ENCODE results near the gene KLK2. TPM values are rescaled to one million over a fixed set of nuclear protein-coding genes. Genes with fewer than 3 reads are reported as not detected.

The KLK2 gene
- polyA plus RNA-seq, 3 donors, result not detected

- H3K4me3 Mint-ChIP-seq, result no peak overlapping the region
- H3K9me3 Mint-ChIP-seq, result peaks cover 2 to 12% (median 7%) of the 10 kb centered on the region in 7 donors
- no peak overlapping the region for H3K27ac Mint-ChIP-seq
- H3K27ac ChIP-seq (ENCODE audit: low read depth in 1 of 2, low read length in 2 of 2), result no peak overlapping the region
- no peak for DNase-seq
- no peaks in the 10 kb centered on the region for H3K36me3 ChIP-seq (replicated peaks in 1 of 2; ENCODE audit: control insufficient read depth in 1 of 2, insufficient read depth in 2 of 2, low read length in 2 of 2)
- H3K36me3 Mint-ChIP-seq, result no peaks in the 10 kb centered on the region
- no peak overlapping the region for H3K4me3 ChIP-seq (replicated peaks in 1 of 3; ENCODE audit: low read depth in 2 of 3, low read length in 3 of 3)
- H3K4me2 ChIP-seq (replicated peaks; ENCODE audit: extremely low read depth, low read length, poor library complexity, severe bottlenecking), result no peak overlapping the region
- H2AFZ ChIP-seq (ENCODE audit: insufficient read depth, low read depth, low read length, poor library complexity, severe bottlenecking), result no peak overlapping the region
- H3K79me2 ChIP-seq (ENCODE audit: insufficient read depth, low read length), result no peaks in the 10 kb centered on the region
- peaks cover 0 to 7% of the 10 kb centered on the region in 2 donors for H3K4me1 ChIP-seq (ENCODE audit: control insufficient read depth in 1 of 2, insufficient read depth in 2 of 2, low read length in 2 of 2)
- WGBS (ENCODE audit: insufficient coverage), result 32% methylated on average over 3 of the region's 5 CpGs
- peaks cover 5 to 35% (median 9%) of the 10 kb centered on the region in 3 donors for H3K27me3 Mint-ChIP-seq (ENCODE audit: low read depth in 3 of 3)
- no peaks in the 10 kb centered on the region for H4K20me1 ChIP-seq (ENCODE audit: insufficient read depth, low read length)
- no peak overlapping the region for H3K9ac ChIP-seq (ENCODE audit: insufficient read depth, low read length, poor library complexity, severe bottlenecking)
- H3K9me3 ChIP-seq (replicated peaks in 1 of 2; ENCODE audit: control insufficient read depth in 1 of 2, insufficient read depth in 1 of 2, low read length in 2 of 2), result peaks cover 0 to 7% of the 10 kb centered on the region in 2 donors
- peaks cover 6 to 36% of the 10 kb centered on the region in 2 donors for H3K27me3 ChIP-seq (ENCODE audit: control insufficient read depth in 2 of 2, insufficient read depth in 2 of 2, low read length in 2 of 2)
- peak; percentile 36 for TF ChIP-seq CTCF (IDR thresholded peaks at IDR 0.05)
- intact Hi-C loops (cut with micrococcal nuclease), result no loop called here
- H3K4me1 Mint-ChIP-seq, result peaks cover 5% of the 10 kb centered on the region
These were observed 33.0 kb downstream of the KLK2 start for GRCh38 chr19:50906217-50906616.

- Mint-ChIP-seq H3K4me3 (peak overlapping the region in 1 of 2 donors; percentile 26), H3K36me3 (no peaks in the 10 kb centered on the region), H3K27me3 (ENCODE audit: low read depth in 3 of 3) (peaks cover 5 to 33% (median 9%) of the 10 kb centered on the region in 3 donors), H3K27ac (no peak overlapping the region), H3K9me3 (peaks cover 2 to 12% (median 8%) of the 10 kb centered on the region in 7 donors), H3K4me1 (peaks cover 5% of the 10 kb centered on the region)
- peaks cover 0 to 7% of the 10 kb centered on the region in 2 donors for H3K4me1 ChIP-seq (ENCODE audit: control insufficient read depth in 1 of 2, insufficient read depth in 2 of 2, low read length in 2 of 2)
- no peaks in the 10 kb centered on the region for H3K36me3 ChIP-seq (replicated peaks in 1 of 2; ENCODE audit: control insufficient read depth in 1 of 2, insufficient read depth in 2 of 2, low read length in 2 of 2)
- no peak overlapping the region for H3K4me2 ChIP-seq (replicated peaks; ENCODE audit: extremely low read depth, low read length, poor library complexity, severe bottlenecking)
- H3K79me2 ChIP-seq (ENCODE audit: insufficient read depth, low read length), result no peaks in the 10 kb centered on the region
- no peak for DNase-seq
- TF ChIP-seq CTCF (IDR thresholded peaks at IDR 0.05), result no peak
- H3K4me3 ChIP-seq (replicated peaks in 1 of 3; ENCODE audit: low read depth in 2 of 3, low read length in 3 of 3), result no peak overlapping the region
- no peaks in the 10 kb centered on the region for H4K20me1 ChIP-seq (ENCODE audit: insufficient read depth, low read length)
- H3K9ac ChIP-seq (ENCODE audit: insufficient read depth, low read length, poor library complexity, severe bottlenecking), result no peak overlapping the region
- peaks cover 6 to 7% of the 10 kb centered on the region in 2 donors for H3K9me3 ChIP-seq (replicated peaks in 1 of 2; ENCODE audit: control insufficient read depth in 1 of 2, insufficient read depth in 1 of 2, low read length in 2 of 2)
- H3K27me3 ChIP-seq (ENCODE audit: control insufficient read depth in 2 of 2, insufficient read depth in 2 of 2, low read length in 2 of 2), result peaks cover 22 to 57% of the 10 kb centered on the region in 2 donors
- no peak overlapping the region for H3K27ac ChIP-seq (ENCODE audit: low read depth in 1 of 2, low read length in 2 of 2)
- WGBS (ENCODE audit: insufficient coverage), result 71% methylated on average over 25 of the region's 25 CpGs
- intact Hi-C loops (cut with micrococcal nuclease), result no loop called here
- H2AFZ ChIP-seq (ENCODE audit: insufficient read depth, low read depth, low read length, poor library complexity, severe bottlenecking), result no peak overlapping the region
These were observed 35.1 kb downstream of the KLK2 start for GRCh38 chr19:50908336-50908735.

Data from CD14-positive monocyte (primary cell).